Peyer's patch (tissue), 4 donors: ENCODE measurements around the gene FDXR.

Experiments used
- POLR2A ChIP-seq, 2 donors: fragments of 450-650 bp; IDR thresholded peaks; one replicate each; pipeline ENCODE4 v1.5.1; 2017; ENCODE audit warnings: antibody characterized with exemption in 2 of 2, mild to moderate bottlenecking in 2 of 2, moderate library complexity in 2 of 2
- TF ChIP-seq, protein P1 (sequence below), 6 experiments: fragments of 450-650 bp in 4 of 6; fragments of 200-600 bp in 2 of 6; sonication (generic) in 1 of 6; IDR thresholded peaks; one replicate each; pipeline ENCODE4 v1.5.1; 2017 to 2019; ENCODE audit warnings: antibody characterized with exemption in 6 of 6, mild to moderate bottlenecking in 3 of 6, moderate library complexity in 1 of 6

GRCh38 chr17:74862108-74862901 is 10.5 kb downstream of the FDXR start:
- TF ChIP-seq POLR2A (IDR thresholded peaks at IDR 0.05), result no peak
- TF ChIP-seq, protein P1, sequence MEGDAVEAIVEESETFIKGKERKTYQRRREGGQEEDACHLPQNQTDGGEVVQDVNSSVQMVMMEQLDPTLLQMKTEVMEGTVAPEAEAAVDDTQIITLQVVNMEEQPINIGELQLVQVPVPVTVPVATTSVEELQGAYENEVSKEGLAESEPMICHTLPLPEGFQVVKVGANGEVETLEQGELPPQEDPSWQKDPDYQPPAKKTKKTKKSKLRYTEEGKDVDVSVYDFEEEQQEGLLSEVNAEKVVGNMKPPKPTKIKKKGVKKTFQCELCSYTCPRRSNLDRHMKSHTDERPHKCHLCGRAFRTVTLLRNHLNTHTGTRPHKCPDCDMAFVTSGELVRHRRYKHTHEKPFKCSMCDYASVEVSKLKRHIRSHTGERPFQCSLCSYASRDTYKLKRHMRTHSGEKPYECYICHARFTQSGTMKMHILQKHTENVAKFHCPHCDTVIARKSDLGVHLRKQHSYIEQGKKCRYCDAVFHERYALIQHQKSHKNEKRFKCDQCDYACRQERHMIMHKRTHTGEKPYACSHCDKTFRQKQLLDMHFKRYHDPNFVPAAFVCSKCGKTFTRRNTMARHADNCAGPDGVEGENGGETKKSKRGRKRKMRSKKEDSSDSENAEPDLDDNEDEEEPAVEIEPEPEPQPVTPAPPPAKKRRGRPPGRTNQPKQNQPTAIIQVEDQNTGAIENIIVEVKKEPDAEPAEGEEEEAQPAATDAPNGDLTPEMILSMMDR (IDR thresholded peaks at IDR 0.05), result peak; percentile 31 to 72 (median 59)
